H9 (cell line): ENCODE data around the gene OR2T5. TPM values are rescaled to one million over a fixed set of nuclear protein-coding genes. Genes with fewer than 3 reads are reported as not detected.
"Not testable (repeated sequence)": the region's sequence is repeated elsewhere in the genome, so short reads cannot be mapped to it uniquely, and the experiment has no call there.

ENCODE experiments used
- DNase-seq: peaks from one replicate; pipeline ENCODE4 v3.0.0-alpha.2; 2017
- H2AFZ ChIP-seq: one replicate; pipeline ENCODE4 v1.6.1; 2013; ENCODE audit warnings: mild to moderate bottlenecking, low read length, control low read depth, moderate library complexity
- H2AK5ac ChIP-seq: 2 replicates; pipeline ENCODE4 v1.6.1; 2013; ENCODE audit warnings: low read length, control low read depth, mixed read lengths; ENCODE audit not compliant: insufficient read length
- H2BK120ac ChIP-seq: one replicate; pipeline ENCODE4 v1.6.1; 2013; ENCODE audit warnings: low read depth, mild to moderate bottlenecking, low read length, control low read depth, inconsistent platforms; ENCODE audit not compliant: poor library complexity, severe bottlenecking
- H2BK12ac ChIP-seq: 2 replicates; pipeline ENCODE4 v1.6.1; 2013; ENCODE audit warnings: low read length, control low read depth, mixed read lengths, low read depth; ENCODE audit not compliant: insufficient read length
- H2BK15ac ChIP-seq: 2 replicates; pipeline ENCODE4 v1.6.1; 2013; ENCODE audit warnings: low read depth, low read length, control low read depth
- H2BK20ac ChIP-seq: one replicate; pipeline ENCODE4 v1.6.1; 2013; ENCODE audit warnings: low read depth, mild to moderate bottlenecking, low read length, control low read depth, inconsistent platforms; ENCODE audit not compliant: poor library complexity, severe bottlenecking
- H2BK5ac ChIP-seq: 2 replicates; pipeline ENCODE4 v1.6.1; 2013; ENCODE audit warnings: low read length, control low read depth, mixed read lengths; ENCODE audit not compliant: insufficient read length
- H3K14ac ChIP-seq: 2 replicates; pipeline ENCODE4 v1.6.1; 2013; ENCODE audit warnings: low read length, control low read depth; ENCODE audit not compliant: insufficient read depth
- H3K18ac ChIP-seq: 2 replicates; pipeline ENCODE4 v1.6.1; 2013; ENCODE audit warnings: low read depth, mild to moderate bottlenecking, mixed read lengths, low read length, control low read depth; ENCODE audit not compliant: insufficient read length
- H3K23ac ChIP-seq: 2 replicates; pipeline ENCODE4 v1.6.1; 2013; ENCODE audit warnings: low read length, control low read depth, mixed read lengths, low read depth; ENCODE audit not compliant: insufficient read length
- H3K23me2 ChIP-seq: 2 replicates; pipeline ENCODE4 v1.6.1; 2013; ENCODE audit warnings: low read depth, mild to moderate bottlenecking, mixed read lengths, low read length, control low read depth; ENCODE audit not compliant: insufficient read length, poor library complexity, severe bottlenecking
- H3K27ac ChIP-seq: 2 replicates; pipeline ENCODE4 v1.5.1; 2013; ENCODE audit warnings: low read length, control low read depth, mixed read lengths, low read depth; ENCODE audit not compliant: insufficient read length
- H3K27me3 ChIP-seq: 2 replicates; pipeline ENCODE4 v1.6.1; 2013; ENCODE audit warnings: low read length, control low read depth, inconsistent platforms; ENCODE audit not compliant: insufficient read depth
- H3K4ac ChIP-seq: 2 replicates; pipeline ENCODE4 v1.6.1; 2013; ENCODE audit warnings: low read depth, mild to moderate bottlenecking, control low read depth, inconsistent platforms, low read length, moderate library complexity
- H3K4me1 ChIP-seq: 2 replicates; pipeline ENCODE4 v1.6.1; 2013; ENCODE audit warnings: low read length, control low read depth, inconsistent platforms; ENCODE audit not compliant: insufficient read depth
- H3K4me2 ChIP-seq: 2 replicates; pipeline ENCODE4 v1.6.1; 2013; ENCODE audit warnings: low read length, control low read depth, mixed read lengths; ENCODE audit not compliant: insufficient read length, insufficient read depth
- H3K56ac ChIP-seq: 2 replicates; pipeline ENCODE4 v1.6.1; 2013; ENCODE audit warnings: low read depth, mild to moderate bottlenecking, mixed read lengths, low read length, control low read depth; ENCODE audit not compliant: insufficient read length
- H3K79me1 ChIP-seq: 2 replicates; pipeline ENCODE4 v1.6.1; 2013; ENCODE audit warnings: low read depth, mild to moderate bottlenecking, moderate library complexity, low read length, control low read depth, inconsistent platforms; ENCODE audit not compliant: insufficient read depth, poor library complexity, severe bottlenecking
- H3K79me2 ChIP-seq: 2 replicates; pipeline ENCODE4 v1.6.1; 2013; ENCODE audit warnings: low read length, control low read depth, inconsistent platforms; ENCODE audit not compliant: insufficient read depth
- H3K9ac ChIP-seq: 2 replicates; pipeline ENCODE4 v1.6.1; 2013; ENCODE audit warnings: low read length, control low read depth, mixed read lengths; ENCODE audit not compliant: insufficient read length; ENCODE audit errors: extremely low read depth
- H3K9me3 ChIP-seq: one replicate; pipeline ENCODE4 v1.6.1; 2013; ENCODE audit warnings: low read depth, low read length, inconsistent platforms; ENCODE audit not compliant: control insufficient read depth
- H3T11ph ChIP-seq: one replicate; pipeline ENCODE4 v1.6.1; 2013; ENCODE audit warnings: mild to moderate bottlenecking, low read length, control low read depth, inconsistent platforms
- H4K20me1 ChIP-seq: one replicate; pipeline ENCODE4 v1.6.1; 2013; ENCODE audit not compliant: control insufficient read depth, insufficient read length, insufficient read depth
- H4K5ac ChIP-seq: 2 replicates; pipeline ENCODE4 v1.6.1; 2013; ENCODE audit warnings: low read depth, mild to moderate bottlenecking, mixed read lengths, low read length, control low read depth; ENCODE audit not compliant: insufficient read length
- H4K8ac ChIP-seq: replicated peaks from 2 replicates; pipeline ENCODE4 v1.6.1; 2013; ENCODE audit warnings: low read length, control low read depth, mixed read lengths, low read depth; ENCODE audit not compliant: insufficient read length
- H4K91ac ChIP-seq: 2 replicates; pipeline ENCODE4 v1.6.1; 2013; ENCODE audit warnings: low read depth, mild to moderate bottlenecking, moderate library complexity, mixed read lengths, low read length, control low read depth; ENCODE audit not compliant: insufficient read length
- H3K27ac Mint-ChIP-seq, 3 experiments: 2 replicates in 2 of 3; 3 replicates in 1 of 3; pipeline ENCODE4 v1.8.0; 2020 to 2021; ENCODE audit warnings: mixed read lengths in 3 of 3, mild to moderate bottlenecking in 1 of 3, moderate library complexity in 1 of 3
- H3K27me3 Mint-ChIP-seq: 2 replicates; pipeline ENCODE4 v1.8.0; 2021; ENCODE audit warnings: low read depth, mild to moderate bottlenecking, moderate library complexity, mixed read lengths
- H3K36me3 Mint-ChIP-seq, 3 experiments: 2 replicates in 2 of 3; 3 replicates in 1 of 3; pipeline ENCODE4 v1.8.0; 2020 to 2021; ENCODE audit warnings: low read depth in 3 of 3, mixed read lengths in 3 of 3; ENCODE audit not compliant: insufficient read depth in 1 of 3
- H3K4me1 Mint-ChIP-seq, 2 experiments: 2 replicates each; pipeline ENCODE4 v1.8.0; 2020; ENCODE audit warnings: mixed read lengths in 2 of 2
- H3K4me3 Mint-ChIP-seq, 2 experiments: 2 replicates in 1 of 2; 3 replicates in 1 of 2; pipeline ENCODE4 v1.8.0; 2020 to 2021; ENCODE audit warnings: mild to moderate bottlenecking in 2 of 2, mixed read lengths in 2 of 2, moderate library complexity in 1 of 2
- H3K9me3 Mint-ChIP-seq, 2 experiments: 2 replicates in 1 of 2; 3 replicates in 1 of 2; pipeline ENCODE4 v1.8.0; 2020; ENCODE audit warnings: mild to moderate bottlenecking in 2 of 2, mixed read lengths in 2 of 2, moderate library complexity in 1 of 2
- CTCF ChIP-seq: fragments of 200-600 bp; sonication (generic); conservative IDR thresholded peaks from 3 replicates; pipeline ENCODE4 v1.8.0; 2021; ENCODE audit warnings: antibody characterized with exemption, mild to moderate bottlenecking
- WGBS: extraction: QIAGEN DNeasy Blood & Tissue Kit; methylation state at CpG from one replicate; pipeline ENCODE4 v1.1.7; 2013; ENCODE audit warnings: missing lambda C conversion rate, low lambda C conversion rate, mixed read lengths; ENCODE audit not compliant: insufficient read length; ENCODE audit errors: extremely low coverage; 5-methylcytosine and 5-hydroxymethylcytosine counted together
- total RNA-seq: library from RNA; stranded (reverse); gene quantifications from 2 replicates; pipeline ENCODE4 v1.2.1, GENCODE V29; 2021

The OR2T5 gene
- total RNA-seq, 1 experiment from 2014 or later = not detected

GRCh38 chr1:248471154-248471553, 17.2 kb upstream of the OR2T5 start:
- no peak overlapping the region for H3K4me3 Mint-ChIP-seq
- H2BK12ac ChIP-seq = no peak overlapping the region
- no peaks in the 10 kb centered on the region for H3K4me1 ChIP-seq
- TF ChIP-seq CTCF = no peak
- H4K20me1 ChIP-seq = no peaks in the 10 kb centered on the region
- H2BK120ac ChIP-seq = no peak overlapping the region
- H2BK20ac ChIP-seq = no peak overlapping the region
- H2BK15ac ChIP-seq = no peak overlapping the region
- H3K27me3 Mint-ChIP-seq = no peaks in the 10 kb centered on the region
- H3K18ac ChIP-seq = no peak overlapping the region
- no peak overlapping the region for H3K4ac ChIP-seq
- no peak overlapping the region for H3T11ph ChIP-seq
- H3K27ac ChIP-seq = no peak overlapping the region
- H4K8ac ChIP-seq = no peak overlapping the region
- no peak overlapping the region for H4K91ac ChIP-seq
- H3K14ac ChIP-seq = no peak overlapping the region
- H4K5ac ChIP-seq = no peak overlapping the region
- no peak overlapping the region for H3K23ac ChIP-seq
- H3K4me2 ChIP-seq = no peak overlapping the region
- no CpG with 5 or more reads among the region's 4 CpGs for WGBS
- H2AFZ ChIP-seq = no peak overlapping the region
- no peak overlapping the region for H3K56ac ChIP-seq
- no peaks in the 10 kb centered on the region for H3K23me2 ChIP-seq
- H3K36me3 Mint-ChIP-seq = peaks cover 0 to 17% (median 7%) of the 10 kb centered on the region in 3 experiments; a peak in 5 of 7 replicates
- H2AK5ac ChIP-seq = no peak overlapping the region
- H3K79me1 ChIP-seq = no peaks in the 10 kb centered on the region
- H3K9me3 ChIP-seq = peaks cover 22% of the 10 kb centered on the region
- H3K9me3 Mint-ChIP-seq = peaks cover 57 to 66% of the 10 kb centered on the region in 2 experiments
- no peak for DNase-seq
- H3K79me2 ChIP-seq = no peaks in the 10 kb centered on the region
- H3K27me3 ChIP-seq = no peaks in the 10 kb centered on the region
- H3K9ac ChIP-seq = no peak overlapping the region
- no peak overlapping the region for H3K27ac Mint-ChIP-seq
- no peak overlapping the region for H2BK5ac ChIP-seq
- no peaks in the 10 kb centered on the region for H3K4me1 Mint-ChIP-seq

GRCh38 chr1:248472111-248472510, 16.3 kb upstream of the OR2T5 start:
- H4K8ac ChIP-seq, H3K27ac Mint-ChIP-seq, DNase-seq, H3K23ac ChIP-seq, H3K4me1 Mint-ChIP-seq, H3K27ac ChIP-seq, H3K27me3 Mint-ChIP-seq, H2BK20ac ChIP-seq, H2AK5ac ChIP-seq, H4K20me1 ChIP-seq, H2BK120ac ChIP-seq, H4K5ac ChIP-seq, H3K27me3 ChIP-seq, H3K4me3 Mint-ChIP-seq, H3K14ac ChIP-seq, H3T11ph ChIP-seq, H3K4ac ChIP-seq, H3K4me2 ChIP-seq, H3K79me1 ChIP-seq, H3K23me2 ChIP-seq, H3K56ac ChIP-seq, H2BK12ac ChIP-seq, H3K79me2 ChIP-seq, H2BK15ac ChIP-seq, H2BK5ac ChIP-seq, H3K4me1 ChIP-seq, H3K18ac ChIP-seq, H2AFZ ChIP-seq, H3K9ac ChIP-seq, H4K91ac ChIP-seq: not testable (repeated sequence)
- peaks cover 17% of the 10 kb centered on the region for H3K9me3 ChIP-seq
- WGBS = no CpG with 5 or more reads among the region's 2 CpGs
- H3K36me3 Mint-ChIP-seq = peaks cover 0 to 19% (median 4%) of the 10 kb centered on the region in 3 experiments; a peak in 4 of 7 replicates
- H3K9me3 Mint-ChIP-seq = peaks cover 53 to 61% of the 10 kb centered on the region in 2 experiments
